Stomach (tissue), 9 donors: ENCODE data around the gene GPX7. TPM values are rescaled to one million over a fixed set of nuclear protein-coding genes. Genes with fewer than 3 reads are reported as not detected.

Experiments used
- DNase-seq, 2 donors: peaks; one replicate each; pipeline versions ENCODE4 v3.0.0 to v3.0.0-alpha.2; 2013 to 2019
- H3K27ac ChIP-seq, 5 donors: fragments of 200-600 bp in 4 of 5; sonication (generic) in 4 of 5; one replicate each; pipeline ENCODE4 v1.5.1; 2013 to 2019; ENCODE audit warnings: mild to moderate bottlenecking in 1 of 5, moderate library complexity in 1 of 5
- H3K27me3 ChIP-seq, 3 donors: fragments of 200-600 bp; sonication (generic); one replicate each; pipeline ENCODE4 v1.5.1; 2017 to 2019; ENCODE audit warnings: mixed run types in 1 of 3
- H3K36me3 ChIP-seq, 4 donors: fragments of 200-600 bp; sonication (generic); 1 replicate in 3 of 4; 2 replicates in 1 of 4; pipeline ENCODE4 v1.5.1; 2016 to 2019
- H3K4me1 ChIP-seq, 4 donors: fragments of 200-600 bp; sonication (generic); one replicate each; pipeline ENCODE4 v1.5.1; 2016 to 2019
- H3K4me3 ChIP-seq, 4 donors: fragments of 200-600 bp; sonication (generic) in 3 of 4; one replicate each; pipeline ENCODE4 v1.5.1; 2016 to 2019; ENCODE audit warnings: mild to moderate bottlenecking in 1 of 4
- H3K9me3 ChIP-seq, 4 donors: fragments of 200-600 bp; sonication (generic); one replicate each; pipeline ENCODE4 v1.5.1; 2016 to 2019
- CTCF ChIP-seq, 7 experiments: fragments of 450-650 bp in 4 of 7; fragments of 200-600 bp in 3 of 7; sonication (generic) in 3 of 7; IDR thresholded peaks; one replicate each; pipeline ENCODE4 v1.5.1; 2016 to 2019; ENCODE audit warnings: antibody characterized with exemption in 7 of 7, control low read depth in 2 of 7, mild to moderate bottlenecking in 1 of 7
- EP300 ChIP-seq: sonication (generic); formaldehyde crosslinking; IDR thresholded peaks from one replicate; pipeline ENCODE4 v1.6.1; 2017; ENCODE audit warnings: antibody characterized with exemption
- POLR2A ChIP-seq, 4 donors: fragments of 450-650 bp; IDR thresholded peaks; one replicate each; pipeline ENCODE4 v1.6.1; 2016; ENCODE audit warnings: antibody characterized with exemption in 4 of 4, control low read depth in 2 of 4, mild to moderate bottlenecking in 1 of 4, moderate library complexity in 1 of 4
- POLR2AphosphoS5 ChIP-seq, 3 donors: sonication (generic); formaldehyde crosslinking; IDR thresholded peaks; one replicate each; pipeline ENCODE4 v1.6.1; 2016; ENCODE audit warnings: antibody characterized with exemption in 3 of 3
- WGBS, 5 donors: extraction: QIAGEN DNeasy Blood & Tissue Kit in 3 of 5; methylation state at CpG; one replicate each; pipeline versions ENCODE4 v1.1.5 to v1.1.7; 2013 to 2018; 5-methylcytosine and 5-hydroxymethylcytosine counted together
- intact Hi-C: fragments of 100-400 bp; cut with DNase I; formaldehyde crosslinking; loops from one replicate; pipeline ENCODE4 v1.15.1; 2023; ENCODE audit warnings: low total_unique reads
- polyA plus RNA-seq, 3 donors: library from polyadenylated mRNA; stranded (reverse); fragments of 200-250 nt; gene quantifications; one replicate each; pipeline ENCODE4 v1.2.3, GENCODE V29; 2013
- total RNA-seq, 5 donors: library from RNA; depleted of rRNA; stranded (reverse); fragments of >200 nt; gene quantifications; one replicate each; pipeline versions ENCODE4 v1.1.0 to v1.2.3, GENCODE V29; 2014 to 2016
- donor health status: healthy with polysubstance abuse.
- donor health status: Bipolar disorder and iron deficiency.
- donor health status: healthy.

GPX7 gene
- total and polyA plus RNA-seq, 8 donors, result 0.87 to 57.6 (median 7.0) TPM; not detected in 1

GRCh38 chr1:52597912-52598311, 4.3 kb upstream of the GPX7 start:
- H3K4me3 ChIP-seq, result no peak overlapping the region
- intact Hi-C loops, result no loop called here
- no peaks in the 10 kb centered on the region for H3K36me3 ChIP-seq
- H3K9me3 ChIP-seq, result no peaks in the 10 kb centered on the region
- TF ChIP-seq EP300 (no peak), POLR2AphosphoS5 (IDR thresholded peaks at IDR 0.05) (no peak), POLR2A (IDR thresholded peaks at IDR 0.05) (no peak), CTCF (IDR thresholded peaks at IDR 0.05) (no peak)
- no peak overlapping the region for H3K27ac ChIP-seq
- peaks cover 9 to 15% (median 12%) of the 10 kb centered on the region in 4 donors for H3K4me1 ChIP-seq
- DNase-seq, result no peak
- 57 to 73% (median 59%) methylated on average over 2 of the region's 2 CpGs for WGBS, 5 donors
- no peaks in the 10 kb centered on the region for H3K27me3 ChIP-seq

GRCh38 chr1:52598729-52599128, 3.4 kb upstream of the GPX7 start:
- no peaks in the 10 kb centered on the region for H3K9me3 ChIP-seq
- H3K4me1 ChIP-seq, result peaks cover 9 to 23% (median 20%) of the 10 kb centered on the region in 4 donors
- H3K36me3 ChIP-seq, result no peaks in the 10 kb centered on the region
- 89 to 98% (median 97%) methylated on average over 7 of the region's 7 CpGs for WGBS, 5 donors
- no peak overlapping the region for H3K4me3 ChIP-seq
- intact Hi-C loops, result no loop called here
- H3K27me3 ChIP-seq, result no peaks in the 10 kb centered on the region
- TF ChIP-seq POLR2AphosphoS5 (IDR thresholded peaks at IDR 0.05), result no peak
- TF ChIP-seq CTCF (IDR thresholded peaks at IDR 0.05), result no peak
- TF ChIP-seq EP300, result no peak
- TF ChIP-seq POLR2A (IDR thresholded peaks at IDR 0.05), result no peak
- no peak overlapping the region for H3K27ac ChIP-seq
- no peak for DNase-seq

GRCh38 chr1:52599236-52599635, 2.9 kb upstream of the GPX7 start:
- Histone ChIP-seq H3K9me3 (no peaks in the 10 kb centered on the region), H3K36me3 (no peaks in the 10 kb centered on the region), H3K4me3 (no peak overlapping the region), H3K4me1 (peaks cover 9 to 28% (median 25%) of the 10 kb centered on the region in 4 donors), H3K27ac (no peak overlapping the region), H3K27me3 (no peaks in the 10 kb centered on the region)
- TF ChIP-seq POLR2A (IDR thresholded peaks at IDR 0.05), result no peak
- no peak for TF ChIP-seq POLR2AphosphoS5 (IDR thresholded peaks at IDR 0.05)
- TF ChIP-seq CTCF (IDR thresholded peaks at IDR 0.05), result no peak
- no peak for TF ChIP-seq EP300
- DNase-seq, result no peak
- intact Hi-C loops, result no loop called here
- 92 to 94% (median 93%) methylated on average over 7 of the region's 7 CpGs for WGBS, 5 donors

GRCh38 chr1:52600533-52601179, 1.5 kb upstream of the GPX7 start:
- TF ChIP-seq POLR2A (IDR thresholded peaks at IDR 0.05) (no peak), EP300 (no peak)
- Histone ChIP-seq H3K36me3 (no peaks in the 10 kb centered on the region), H3K27me3 (no peaks in the 10 kb centered on the region), H3K4me3 (no peak overlapping the region), H3K27ac (no peak overlapping the region), H3K9me3 (no peaks in the 10 kb centered on the region), H3K4me1 (peaks cover 9 to 38% (median 25%) of the 10 kb centered on the region in 4 donors)
- 96 to 98% (median 98%) methylated on average over 8 of the region's 8 CpGs for WGBS, 5 donors
- intact Hi-C loops, result no loop called here
- no peak for DNase-seq

- intact Hi-C loops, result no loop called here
- no peak for TF ChIP-seq POLR2A (IDR thresholded peaks at IDR 0.05)
- TF ChIP-seq POLR2AphosphoS5 (IDR thresholded peaks at IDR 0.05), result no peak
- TF ChIP-seq EP300, result no peak
- TF ChIP-seq CTCF (IDR thresholded peaks at IDR 0.05), result no peak
- WGBS, 5 donors, result 77 to 93% (median 84%) methylated on average over 3 of the region's 3 CpGs
- Histone ChIP-seq H3K9me3 (no peaks in the 10 kb centered on the region), H3K36me3 (peaks cover 0 to 5% (median 2%) of the 10 kb centered on the region in 4 donors), H3K4me1 (peaks cover 9 to 43% (median 25%) of the 10 kb centered on the region in 4 donors), H3K27ac (peak overlapping the region in 3 of 5 donors; percentile 76 to 88 (median 81)), H3K4me3 (peak overlapping the region in 3 of 4 donors; percentile 55 to 66 (median 64)), H3K27me3 (no peaks in the 10 kb centered on the region)
- DNase-seq, result peak in 1 of 2 donors; percentile 16
Observed at GRCh38 chr1:52601519-52601918, 652 bp upstream of the GPX7 start.
